H1 (cell line): ENCODE data around the gene APLP2.

Experiments
- CBX5 ChIP-seq: fragments of 300-800, 300-1000 bp; sonication (generic); IDR thresholded peaks from 2 replicates; pipeline ENCODE4 v1.7.1; 2016; ENCODE audit warnings: antibody characterized with exemption, low read length, low read depth
- CHD2 ChIP-seq: IDR thresholded peaks from 2 replicates; pipeline ENCODE4 v1.6.1; 2012; ENCODE audit warnings: low read length, improper control_type of control experiment
- EP300 ChIP-seq, 2 experiments: IDR thresholded peaks; 1 replicate in 1 of 2; 2 replicates in 1 of 2; pipeline ENCODE4 v1.6.1; 2011 to 2012; ENCODE audit warnings: low read depth in 2 of 2, low read length in 2 of 2, mild to moderate bottlenecking in 2 of 2, borderline replicate concordance in 1 of 2, inconsistent platforms in 1 of 2, moderate library complexity in 1 of 2
- EZH2 ChIP-seq: fragments of 200-600 bp; sonication (generic); IDR thresholded peaks from 2 replicates; pipeline ENCODE4 v1.7.1; 2012; ENCODE audit warnings: low read depth, mild to moderate bottlenecking, moderate library complexity, low read length, inconsistent platforms; ENCODE audit not compliant: severe bottlenecking
- HDAC2 ChIP-seq, 2 experiments: fragments of 300-600 bp in 1 of 2; sonication (generic) in 1 of 2; IDR thresholded peaks; 2 replicates each; pipeline ENCODE4 v1.6.1; 2011 to 2012; ENCODE audit warnings: low read depth in 2 of 2, low read length in 2 of 2, mild to moderate bottlenecking in 2 of 2, moderate library complexity in 2 of 2, borderline replicate concordance in 1 of 2, inconsistent platforms in 1 of 2
- POLR2A ChIP-seq, 2 experiments: IDR thresholded peaks; 1 replicate in 1 of 2; 2 replicates in 1 of 2; pipeline ENCODE4 v1.6.1; 2011; ENCODE audit warnings: low read depth in 2 of 2, low read length in 2 of 2, mild to moderate bottlenecking in 2 of 2; ENCODE audit errors: control extremely low read depth in 1 of 2
- POLR2AphosphoS5 ChIP-seq: IDR thresholded peaks from 2 replicates; pipeline ENCODE4 v1.6.1; 2011; ENCODE audit warnings: low read depth, low read length
- RAD21 ChIP-seq, 2 experiments: IDR thresholded peaks in 1 of 2; conservative IDR thresholded peaks in 1 of 2; 2 replicates each; pipeline ENCODE4 v1.6.1; 2011; ENCODE audit warnings: low read depth in 2 of 2, low read length in 2 of 2, improper control_type of control experiment in 1 of 2, inconsistent platforms in 1 of 2, mild to moderate bottlenecking in 1 of 2, moderate library complexity in 1 of 2
- RFX5 ChIP-seq: IDR thresholded peaks from 2 replicates; pipeline ENCODE4 v1.6.1; 2011; ENCODE audit warnings: low read depth, low read length, improper control_type of control experiment, borderline replicate concordance
- TAF1 ChIP-seq: IDR thresholded peaks from 2 replicates; pipeline ENCODE4 v1.6.1; 2011; ENCODE audit warnings: mild to moderate bottlenecking, low read depth, low read length
- TCF12 ChIP-seq: IDR thresholded peaks from 2 replicates; pipeline ENCODE4 v1.6.1; 2011; ENCODE audit warnings: low read depth, mild to moderate bottlenecking, low read length
- TF ChIP-seq, protein P1 (sequence below): IDR thresholded peaks from 2 replicates; pipeline ENCODE4 v1.6.1; 2011; ENCODE audit warnings: low read length, improper control_type of control experiment
- TF ChIP-seq, protein P2 (sequence below), 3 experiments: IDR thresholded peaks; 1 replicate in 2 of 3; 2 replicates in 1 of 3; pipeline versions ENCODE4 v1.5.1 to v1.6.1; 2011; ENCODE audit warnings: low read length in 3 of 3, mild to moderate bottlenecking in 3 of 3, inconsistent platforms in 2 of 3, low read depth in 1 of 3, moderate library complexity in 1 of 3; ENCODE audit not compliant: insufficient read depth in 1 of 3; ENCODE audit errors: control extremely low read depth in 1 of 3

DNA sequence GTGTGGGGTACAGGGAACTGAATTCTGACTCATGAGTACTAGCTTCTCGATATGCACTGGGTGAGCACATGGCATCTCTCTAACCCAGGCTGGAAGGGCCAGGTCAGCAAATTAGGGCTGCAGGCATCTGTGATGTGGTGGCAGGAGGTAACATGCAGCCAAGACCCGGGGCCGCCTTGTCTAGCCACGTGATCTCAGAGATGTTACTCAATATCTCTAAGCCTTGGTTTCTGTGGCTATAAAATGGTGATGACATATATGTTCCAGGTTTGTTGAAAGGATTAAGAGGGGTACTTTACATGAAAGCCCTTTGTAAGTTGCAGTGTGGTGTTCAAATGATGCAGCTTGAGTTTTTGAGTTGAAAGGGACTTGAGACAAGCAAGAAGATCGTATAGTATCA lies 93.0 kb downstream of the APLP2 start:
- TF ChIP-seq RAD21 (IDR thresholded peaks at IDR 0.05 in 1 of 2, conservative IDR thresholded peaks at IDR 0.05 in 1 of 2; ENCODE audit: low read depth in 2 of 2, low read length in 2 of 2) (no peak), CHD2 (no peak), EZH2 (no peak), TCF12 (no peak), EP300 (IDR thresholded peaks at IDR 0.05; ENCODE audit: borderline replicate concordance in 1 of 2, low read depth in 2 of 2, low read length in 2 of 2) (no peak), HDAC2 (IDR thresholded peaks at IDR 0.05; ENCODE audit: borderline replicate concordance in 1 of 2, low read depth in 2 of 2, low read length in 2 of 2) (no peak), CBX5 (no peak), TAF1 (no peak), POLR2A (IDR thresholded peaks at IDR 0.05; ENCODE audit: control extremely low read depth in 1 of 2, low read depth in 2 of 2, low read length in 2 of 2) (no peak), RFX5 (no peak), POLR2AphosphoS5 (no peak)
- TF ChIP-seq, protein P1, sequence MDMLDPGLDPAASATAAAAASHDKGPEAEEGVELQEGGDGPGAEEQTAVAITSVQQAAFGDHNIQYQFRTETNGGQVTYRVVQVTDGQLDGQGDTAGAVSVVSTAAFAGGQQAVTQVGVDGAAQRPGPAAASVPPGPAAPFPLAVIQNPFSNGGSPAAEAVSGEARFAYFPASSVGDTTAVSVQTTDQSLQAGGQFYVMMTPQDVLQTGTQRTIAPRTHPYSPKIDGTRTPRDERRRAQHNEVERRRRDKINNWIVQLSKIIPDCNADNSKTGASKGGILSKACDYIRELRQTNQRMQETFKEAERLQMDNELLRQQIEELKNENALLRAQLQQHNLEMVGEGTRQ = no peak
- TF ChIP-seq, protein P2, sequence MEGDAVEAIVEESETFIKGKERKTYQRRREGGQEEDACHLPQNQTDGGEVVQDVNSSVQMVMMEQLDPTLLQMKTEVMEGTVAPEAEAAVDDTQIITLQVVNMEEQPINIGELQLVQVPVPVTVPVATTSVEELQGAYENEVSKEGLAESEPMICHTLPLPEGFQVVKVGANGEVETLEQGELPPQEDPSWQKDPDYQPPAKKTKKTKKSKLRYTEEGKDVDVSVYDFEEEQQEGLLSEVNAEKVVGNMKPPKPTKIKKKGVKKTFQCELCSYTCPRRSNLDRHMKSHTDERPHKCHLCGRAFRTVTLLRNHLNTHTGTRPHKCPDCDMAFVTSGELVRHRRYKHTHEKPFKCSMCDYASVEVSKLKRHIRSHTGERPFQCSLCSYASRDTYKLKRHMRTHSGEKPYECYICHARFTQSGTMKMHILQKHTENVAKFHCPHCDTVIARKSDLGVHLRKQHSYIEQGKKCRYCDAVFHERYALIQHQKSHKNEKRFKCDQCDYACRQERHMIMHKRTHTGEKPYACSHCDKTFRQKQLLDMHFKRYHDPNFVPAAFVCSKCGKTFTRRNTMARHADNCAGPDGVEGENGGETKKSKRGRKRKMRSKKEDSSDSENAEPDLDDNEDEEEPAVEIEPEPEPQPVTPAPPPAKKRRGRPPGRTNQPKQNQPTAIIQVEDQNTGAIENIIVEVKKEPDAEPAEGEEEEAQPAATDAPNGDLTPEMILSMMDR (IDR thresholded peaks at IDR 0.05; ENCODE audit: control extremely low read depth in 1 of 3, insufficient read depth in 1 of 3, low read depth in 1 of 3, low read length in 3 of 3) = no peak
